VCaP (cell line): ENCODE measurements around the gene ZNF654.

Experiments
- H3K27ac ChIP-seq: fragments of 450-650 bp; 2 replicates; pipeline ENCODE4 v1.5.1; 2017
- CTCF ChIP-seq: fragments of 450-650 bp; conservative IDR thresholded peaks from 2 replicates; pipeline ENCODE4 v1.5.1; 2017; ENCODE audit warnings: mild to moderate bottlenecking, moderate library complexity

The ZNF654 gene

GRCh38 chr3:88040529-88040928 lies 18.5 kb upstream of the ZNF654 start:
- TF ChIP-seq CTCF = no peak
- H3K27ac ChIP-seq = no peak overlapping the region

GRCh38 chr3:88041005-88041404 lies 18.1 kb upstream of the ZNF654 start:
- no peak for TF ChIP-seq CTCF
- H3K27ac ChIP-seq = no peak overlapping the region

GRCh38 chr3:88044411-88044810 lies 14.6 kb upstream of the ZNF654 start:
- no peak overlapping the region for H3K27ac ChIP-seq
- TF ChIP-seq CTCF = no peak

GRCh38 chr3:88046766-88047165 lies 12.3 kb upstream of the ZNF654 start:
- no peak for TF ChIP-seq CTCF
- H3K27ac ChIP-seq = no peak overlapping the region

- H3K27ac ChIP-seq = peak overlapping the region; percentile 94
- peak; percentile 41 for TF ChIP-seq CTCF
Measured at GRCh38 chr3:88057630-88058305, 1.3 kb upstream of the ZNF654 start.

- no peak for TF ChIP-seq CTCF
- peak overlapping the region; percentile 94 for H3K27ac ChIP-seq
Measured at GRCh38 chr3:88058306-88058580, 812 bp upstream of the ZNF654 start.

- TF ChIP-seq CTCF = no peak
- H3K27ac ChIP-seq = peak overlapping the region; percentile 94
Measured at GRCh38 chr3:88059380-88060170, 520 bp downstream of the ZNF654 start.
